Panc1 (cell line): Measurements from ENCODE around the gene MRPS34. TPM values are rescaled to one million over a fixed set of nuclear protein-coding genes. Genes with fewer than 3 reads are reported as not detected.

Experiments
- ATAC-seq: fragments of 200-7000 bp; cut with Tn5 transposase; 2 replicates; pipeline ENCODE4 v1.9.1; 2020; ENCODE audit warnings: mild to moderate bottlenecking, moderate library complexity
- BruUV-seq: library from RNA; stranded (reverse); fragments of 400-500 nt; replicated peaks from 2 replicates; lab custom pipeline; 2021; lab: Mats Ljungman, UMichigan
- CTCF ChIA-PET: fragments of 300-600 bp; sonication (Branson Sonifier 250); formaldehyde crosslinking; loops from one replicate; lab custom pipeline; 2022; ENCODE audit warnings: antibody characterized with exemption; lab: Charles Lee
- POLR2A ChIA-PET: fragments of 300-600 bp; sonication (Branson Sonifier 250); formaldehyde crosslinking; loops from one replicate; lab custom pipeline; 2022; ENCODE audit warnings: antibody characterized with exemption; lab: Charles Lee
- DNase-seq: peaks from one replicate; pipeline ENCODE4 v3.0.0-alpha.2; 2010; ENCODE audit warnings: low read depth, low spot score
- H3K27ac ChIP-seq: 2 replicates; pipeline ENCODE4 v1.5.1; 2011; ENCODE audit warnings: mild to moderate bottlenecking, low read length, inconsistent platforms
- H3K27me3 ChIP-seq: fragments of 200-500 bp; sonication (Bioruptor generic); 2 replicates; pipeline ENCODE4 v1.6.0; 2014; ENCODE audit warnings: low read length, inconsistent platforms; ENCODE audit not compliant: control insufficient read depth, insufficient read depth
- H3K36me3 ChIP-seq: fragments of 200-500 bp; sonication (Bioruptor generic); 2 replicates; pipeline ENCODE4 v1.5.1; 2014; ENCODE audit warnings: inconsistent platforms, mild to moderate bottlenecking, low read length, moderate library complexity; ENCODE audit not compliant: control insufficient read depth, insufficient read depth
- H3K4me1 ChIP-seq: 2 replicates; pipeline ENCODE4 v1.5.1; 2011; ENCODE audit warnings: inconsistent platforms, mild to moderate bottlenecking, low read length, moderate library complexity; ENCODE audit not compliant: control insufficient read depth, insufficient read depth
- H3K4me3 ChIP-seq, 2 experiments: 2 replicates each; pipeline ENCODE4 v1.5.1; 2011 to 2012; ENCODE audit warnings: low read depth in 2 of 2, low read length in 2 of 2, mild to moderate bottlenecking in 2 of 2, inconsistent platforms in 1 of 2, moderate library complexity in 1 of 2
- H3K9me3 ChIP-seq: fragments of 200-500 bp; sonication (Bioruptor generic); 2 replicates; pipeline ENCODE4 v1.5.1; 2014; ENCODE audit warnings: low read depth, mild to moderate bottlenecking, inconsistent platforms, low read length, moderate library complexity; ENCODE audit not compliant: control insufficient read depth, insufficient read depth
- CTCF ChIP-seq: fragments of 450-650 bp; IDR thresholded peaks from 2 replicates; pipeline ENCODE4 v1.5.1; 2017; ENCODE audit warnings: mild to moderate bottlenecking
- POLR2AphosphoS5 ChIP-seq: IDR thresholded peaks from 2 replicates; pipeline ENCODE4 v1.6.1; 2012; ENCODE audit warnings: mild to moderate bottlenecking, low read depth, low read length, moderate library complexity
- REST ChIP-seq, 2 experiments: IDR thresholded peaks; 2 replicates each; pipeline ENCODE4 v1.6.1; 2011 to 2012; ENCODE audit warnings: low read depth in 2 of 2, control low read depth in 1 of 2, low read length in 1 of 2, mild to moderate bottlenecking in 1 of 2, moderate library complexity in 1 of 2; ENCODE audit not compliant: insufficient read depth in 1 of 2
- SIN3A ChIP-seq: IDR thresholded peaks from 2 replicates; pipeline ENCODE4 v1.6.1; 2012; ENCODE audit warnings: low read depth, mild to moderate bottlenecking, low read length, moderate library complexity, borderline replicate concordance; ENCODE audit not compliant: insufficient read depth
- TCF7L2 ChIP-seq: IDR thresholded peaks from 2 replicates; pipeline ENCODE4 v1.6.1; 2011; ENCODE audit warnings: mild to moderate bottlenecking, low read depth, low read length, inconsistent platforms
- in situ Hi-C: cut with HindIII; loops from 2 replicates; pipeline ENCODE4 v1.10.0; 2016; ENCODE audit warnings: low sequenced_read_pairs, low pct_unique_long_range_greater_than_20kb
- intact Hi-C: fragments of 100-400 bp; cut with micrococcal nuclease; formaldehyde crosslinking; loops from one replicate; pipeline ENCODE4 v1.10.0; 2022; ENCODE audit not compliant: unreplicated experiment
- total RNA-seq: library from RNA; stranded (reverse); gene quantifications from one replicate; pipeline ENCODE4 v1.2.1, GENCODE V29; 2021; ENCODE audit not compliant: unreplicated experiment

The MRPS34 gene
- total RNA-seq, 1 experiment from 2014 or later, result 187 TPM

GRCh38 chr16:1781758-1782407, 8.9 kb upstream of the MRPS34 start (continued):
- TF ChIP-seq SIN3A, result 0 out of 2 replicates have a peak, but pooled peaks have one; percentile 61

- Histone ChIP-seq H3K4me3 (peak overlapping the region; percentile 72 to 98), H3K36me3 (peaks cover 3% of the 10 kb centered on the region; the same call in 1 of the 2 replicates), H3K27ac (peak overlapping the region; percentile 79), H3K9me3 (no peaks in the 10 kb centered on the region), H3K4me1 (peaks cover 46% of the 10 kb centered on the region), H3K27me3 (no peaks in the 10 kb centered on the region)
- DNase-seq, result no peak
- no peak for TF ChIP-seq POLR2AphosphoS5
- no peak for TF ChIP-seq SIN3A
- TF ChIP-seq REST (IDR thresholded peaks at IDR 0.05; ENCODE audit: insufficient read depth in 1 of 2, low read depth in 2 of 2, low read length in 1 of 2), result no peak
- TF ChIP-seq TCF7L2, result no peak
- no peak for TF ChIP-seq CTCF
- intact Hi-C loops, result no loop called here
- POLR2A ChIA-PET, result no interaction called here
- in situ Hi-C loops, result no loop called here
- no peak for ATAC-seq
- no TSS peak for BruUV-seq
- CTCF ChIA-PET, result no interaction called here
These were observed 8.3 kb upstream of the MRPS34 start for GRCh38 chr16:1781254-1781653.

GRCh38 chr16:1780677-1781072, 7.7 kb upstream of the MRPS34 start:
- POLR2A ChIA-PET, result interaction anchor here (0.6 kb wide), 1 partner anchor 345 kb away, joined by 4 read pairs; no protein-coding TSS in a partner anchor
- intact Hi-C loops, result no loop called here

More at GRCh38 chr16:1780677-1781072, 7.7 kb upstream of the MRPS34 start:
- in situ Hi-C loops, result no loop called here
- CTCF ChIA-PET, result interaction anchor here (0.6 kb wide), 1 partner anchor 438 kb away, joined by 6 read pairs; no protein-coding TSS in a partner anchor
- ATAC-seq (no peak), DNase-seq (no peak)
- Histone ChIP-seq H3K4me1 (peaks cover 49% of the 10 kb centered on the region), H3K9me3 (no peaks in the 10 kb centered on the region), H3K27ac (peak overlapping the region; percentile 79), H3K27me3 (no peaks in the 10 kb centered on the region), H3K36me3 (peaks cover 3% of the 10 kb centered on the region; the same call in 1 of the 2 replicates), H3K4me3 (peak overlapping the region; percentile 72 to 98; a peak in 3 of 4 replicates)
- TF ChIP-seq POLR2AphosphoS5 (peak; percentile 36; the same call in 1 of the 2 replicates), TCF7L2 (no peak)
- BruUV-seq, result no TSS peak
